ENCODE measurements around the gene L3MBTL2.
A peak's percentile ranks its signal among the peaks of the same experiment; 100 is the strongest.

Gene L3MBTL2

GRCh38 chr22:41273128-41273527 is 68.0 kb downstream of the L3MBTL2 start:
- H3K9me3 ChIP-seq (ENCODE audit: control insufficient read depth, insufficient read depth, low read depth, low read length): no peaks in the 10 kb centered on the region
- no peaks in the 10 kb centered on the region for H3K4me1 ChIP-seq (ENCODE audit: control insufficient read depth, insufficient read depth, low read length)
- no peak overlapping the region for H3K4me3 ChIP-seq (ENCODE audit: low read depth, low read length)
- no peak overlapping the region for H3K9ac ChIP-seq (ENCODE audit: low read length)
- no peaks in the 10 kb centered on the region for H3K27me3 ChIP-seq (ENCODE audit: control insufficient read depth, insufficient read depth, low read length)
- peaks cover 89% of the 10 kb centered on the region for H3K36me3 ChIP-seq (ENCODE audit: control insufficient read depth, insufficient read depth, low read length)
- H3K27ac ChIP-seq (ENCODE audit: low read depth, low read length): no peak overlapping the region

GRCh38 chr22:41274856-41275255 is 69.7 kb downstream of the L3MBTL2 start:
- H3K4me1 ChIP-seq (ENCODE audit: control insufficient read depth, insufficient read depth, low read length): no peaks in the 10 kb centered on the region
- H3K27ac ChIP-seq (ENCODE audit: low read depth, low read length): no peak overlapping the region
- no peak overlapping the region for H3K4me3 ChIP-seq (ENCODE audit: low read depth, low read length)
- H3K27me3 ChIP-seq (ENCODE audit: control insufficient read depth, insufficient read depth, low read length): no peaks in the 10 kb centered on the region
- no peak overlapping the region for H3K9ac ChIP-seq (ENCODE audit: low read length)
- H3K9me3 ChIP-seq (ENCODE audit: control insufficient read depth, insufficient read depth, low read depth, low read length): no peaks in the 10 kb centered on the region
- peaks cover 89% of the 10 kb centered on the region for H3K36me3 ChIP-seq (ENCODE audit: control insufficient read depth, insufficient read depth, low read length)

GRCh38 chr22:41280065-41280464 is 75.0 kb downstream of the L3MBTL2 start:
- Histone ChIP-seq H3K9me3 (ENCODE audit: control insufficient read depth, insufficient read depth, low read depth, low read length) (no peaks in the 10 kb centered on the region), H3K4me1 (ENCODE audit: control insufficient read depth, insufficient read depth, low read length) (peaks cover 10% of the 10 kb centered on the region; the same call in 1 of the 2 replicates), H3K27ac (ENCODE audit: low read depth, low read length) (peak overlapping the region; percentile 17; the same call in 1 of the 2 replicates), H3K36me3 (ENCODE audit: control insufficient read depth, insufficient read depth, low read length) (peaks cover 87% of the 10 kb centered on the region), H3K27me3 (ENCODE audit: control insufficient read depth, insufficient read depth, low read length) (no peaks in the 10 kb centered on the region), H3K9ac (ENCODE audit: low read length) (no peak overlapping the region), H3K4me3 (ENCODE audit: low read depth, low read length) (no peak overlapping the region)

GRCh38 chr22:41280854-41281253 is 75.7 kb downstream of the L3MBTL2 start:
- peaks cover 81% of the 10 kb centered on the region for H3K36me3 ChIP-seq (ENCODE audit: control insufficient read depth, insufficient read depth, low read length)
- no peaks in the 10 kb centered on the region for H3K9me3 ChIP-seq (ENCODE audit: control insufficient read depth, insufficient read depth, low read depth, low read length)
- no peak overlapping the region for H3K4me3 ChIP-seq (ENCODE audit: low read depth, low read length)
- no peaks in the 10 kb centered on the region for H3K27me3 ChIP-seq (ENCODE audit: control insufficient read depth, insufficient read depth, low read length)
- H3K27ac ChIP-seq (ENCODE audit: low read depth, low read length): no peak overlapping the region
- H3K4me1 ChIP-seq (ENCODE audit: control insufficient read depth, insufficient read depth, low read length): peaks cover 12% of the 10 kb centered on the region; the same call in 1 of the 2 replicates
- no peak overlapping the region for H3K9ac ChIP-seq (ENCODE audit: low read length)

All from HUES6 (cell line).